GM12878 (cell line): ENCODE results near the gene PSMA2. TPM values are rescaled to one million over a fixed set of nuclear protein-coding genes. Genes with fewer than 3 reads are reported as not detected.

Experiments used
- ATAC-seq: fragments of 200-7000 bp; cut with Tn5 transposase; 3 replicates; pipeline ENCODE4 v1.9.1; 2020; ENCODE audit warnings: mild to moderate bottlenecking, moderate library complexity
- BruUV-seq: library from RNA; stranded (reverse); fragments of 400-500 nt; replicated peaks from 2 replicates; lab custom pipeline; 2021; lab: Mats Ljungman, UMichigan
- CTCF ChIA-PET: fragments of 300-600 bp; sonication (Branson Sonifier 250); formaldehyde crosslinking; extraction: SDS; loops from one replicate; lab custom pipeline; 2021; ENCODE audit warnings: inconsistent platforms; lab: Yijun Ruan, JAX
- POLR2A ChIA-PET: fragments of 350-600 bp; formaldehyde crosslinking; extraction: SDS; loops from one replicate; lab custom pipeline; 2021; ENCODE audit warnings: inconsistent platforms; lab: Charles Lee
- RAD21 ChIA-PET: fragments of 300-600 bp; sonication (Branson Sonifier 250); formaldehyde crosslinking; loops from one replicate; lab custom pipeline; 2023; ENCODE audit warnings: antibody characterized with exemption; ENCODE audit not compliant: unreplicated experiment; lab: Charles Lee
- SMC1A ChIA-PET: fragments of 300-600 bp; sonication (Branson Sonifier 250); formaldehyde crosslinking; loops from one replicate; lab custom pipeline; 2023; ENCODE audit not compliant: unreplicated experiment, uncharacterized antibody; lab: Charles Lee
- DNase-seq: peaks from one replicate; pipeline ENCODE4 v3.0.0-alpha.2; 2011; ENCODE audit warnings: low read depth, low spot score
- FAIRE-seq: peaks from 3 replicates; lab custom pipeline; 2011; peaks lifted over from hg19 to GRCh38; lab: Jason Lieb, UNC
- H2AFZ ChIP-seq: 2 replicates; pipeline ENCODE4 v1.6.0; 2011; ENCODE audit warnings: low read depth, low read length, control low read depth; ENCODE audit not compliant: control insufficient read depth
- H3K27ac ChIP-seq: 2 replicates; pipeline ENCODE4 v1.5.1; 2011; ENCODE audit warnings: control low read depth; ENCODE audit not compliant: control insufficient read depth, insufficient read depth
- H3K27me3 ChIP-seq, 2 experiments: replicated peaks in 1 of 2; 2 replicates each; pipeline versions ENCODE4 v1.6.0 to v1.6.1; 2011; ENCODE audit warnings: low read length in 1 of 2; ENCODE audit not compliant: control insufficient read depth in 2 of 2, insufficient read depth in 2 of 2
- H3K36me3 ChIP-seq, 2 experiments: 2 replicates each; pipeline ENCODE4 v1.5.1; 2011; ENCODE audit warnings: low read length in 1 of 2; ENCODE audit not compliant: control insufficient read depth in 2 of 2, insufficient read depth in 2 of 2
- H3K4me1 ChIP-seq: 2 replicates; pipeline ENCODE4 v1.6.1; 2011; ENCODE audit warnings: mild to moderate bottlenecking, low read length, moderate library complexity, mixed read lengths; ENCODE audit not compliant: control insufficient read depth, insufficient read depth
- H3K4me2 ChIP-seq: 2 replicates; pipeline ENCODE4 v1.6.0; 2011; ENCODE audit warnings: control low read depth; ENCODE audit not compliant: control insufficient read depth, insufficient read depth
- H3K4me3 ChIP-seq: fragments of 200-600 bp; sonication (generic); 2 replicates; pipeline ENCODE4 v1.5.1; 2016
- H3K79me2 ChIP-seq: 2 replicates; pipeline ENCODE4 v1.6.0; 2011; ENCODE audit warnings: low read length; ENCODE audit not compliant: control insufficient read depth, insufficient read depth
- H3K9ac ChIP-seq: 2 replicates; pipeline ENCODE4 v1.8.0; 2011; ENCODE audit warnings: low read length, control low read depth, mixed read lengths; ENCODE audit not compliant: control insufficient read depth, insufficient read depth
- H3K9me3 ChIP-seq: replicated peaks from 3 replicates; pipeline ENCODE4 v1.5.1; 2011; ENCODE audit warnings: mild to moderate bottlenecking, low read length; ENCODE audit not compliant: control insufficient read depth, insufficient read depth
- H4K20me1 ChIP-seq: 2 replicates; pipeline ENCODE4 v1.6.0; 2011; ENCODE audit not compliant: control insufficient read depth, insufficient read depth
- ATF7 ChIP-seq: fragments of 450-650 bp; IDR thresholded peaks from 2 replicates; pipeline ENCODE4 v1.6.1; 2016; ENCODE audit warnings: low read depth, mild to moderate bottlenecking
- BACH1 ChIP-seq: fragments of 450-650 bp; IDR thresholded peaks from 2 replicates; pipeline ENCODE4 v1.6.1; 2017; ENCODE audit warnings: mild to moderate bottlenecking, borderline replicate concordance
- BMI1 ChIP-seq: fragments of 450-650 bp; IDR thresholded peaks from 2 replicates; pipeline ENCODE4 v1.6.1; 2016; ENCODE audit warnings: mild to moderate bottlenecking, moderate library complexity, borderline replicate concordance
- HDAC6 ChIP-seq: fragments of 200-600 bp; sonication (generic); IDR thresholded peaks from one replicate; pipeline ENCODE4 v1.8.0; 2017; ENCODE audit warnings: antibody characterized with exemption; ENCODE audit not compliant: unreplicated experiment
- LARP7 ChIP-seq: fragments of 450-650 bp; IDR thresholded peaks from 2 replicates; pipeline ENCODE4 v1.6.1; 2017; ENCODE audit warnings: mild to moderate bottlenecking
- NFYB ChIP-seq: IDR thresholded peaks from 2 replicates; pipeline ENCODE4 v1.6.1; 2011; ENCODE audit warnings: low read depth, mild to moderate bottlenecking, low read length, improper control_type of control experiment, moderate library complexity; ENCODE audit not compliant: insufficient read depth
- NR2C1 ChIP-seq: fragments of 450-650 bp; IDR thresholded peaks from 2 replicates; pipeline ENCODE4 v1.6.1; 2017; ENCODE audit warnings: antibody characterized with exemption, mild to moderate bottlenecking, moderate library complexity
- NR2C2 ChIP-seq: IDR thresholded peaks from 2 replicates; pipeline ENCODE4 v1.6.1; 2011; ENCODE audit warnings: borderline replicate concordance, low read depth; ENCODE audit not compliant: control insufficient read depth, insufficient read length
- NR2F1 ChIP-seq: fragments of 450-650 bp; conservative IDR thresholded peaks from 2 replicates; pipeline ENCODE4 v1.6.1; 2017; ENCODE audit warnings: mild to moderate bottlenecking
- PBX3 ChIP-seq: IDR thresholded peaks from 2 replicates; pipeline ENCODE4 v1.6.1; 2011; ENCODE audit warnings: mild to moderate bottlenecking, low read depth, low read length, moderate library complexity; ENCODE audit not compliant: insufficient replicate concordance
- PKNOX1 ChIP-seq: fragments of 450-650 bp; IDR thresholded peaks from 2 replicates; pipeline ENCODE4 v1.6.1; 2016; ENCODE audit warnings: mild to moderate bottlenecking
- RAD51 ChIP-seq: fragments of 450-650 bp; IDR thresholded peaks from 2 replicates; pipeline ENCODE4 v1.6.1; 2016; ENCODE audit warnings: moderate library complexity, mild to moderate bottlenecking, inconsistent platforms
- RCOR1 ChIP-seq: conservative IDR thresholded peaks from 2 replicates; pipeline ENCODE4 v1.6.1; 2012; ENCODE audit warnings: low read depth, low read length, improper control_type of control experiment
- RFX5 ChIP-seq: IDR thresholded peaks from 2 replicates; pipeline ENCODE4 v1.6.1; 2011; ENCODE audit warnings: low read depth, low read length, improper control_type of control experiment
- SMC3 ChIP-seq: IDR thresholded peaks from 2 replicates; pipeline ENCODE4 v1.6.1; 2011; ENCODE audit warnings: low read length, improper control_type of control experiment, borderline replicate concordance
- SP1 ChIP-seq: IDR thresholded peaks from one replicate; pipeline ENCODE4 v1.6.1; 2011; ENCODE audit warnings: low read depth, low read length
- ZNF24 ChIP-seq: fragments of 450-650 bp; IDR thresholded peaks from 2 replicates; pipeline ENCODE4 v1.6.1; 2017; ENCODE audit warnings: antibody characterized with exemption, mild to moderate bottlenecking
- ZNF384 ChIP-seq: IDR thresholded peaks from 2 replicates; pipeline ENCODE4 v1.6.1; 2012; ENCODE audit warnings: low read depth, mild to moderate bottlenecking, low read length, improper control_type of control experiment, borderline replicate concordance
- WGBS: methylation state at CpG from one replicate; pipeline ENCODE4 v1.1.6; 2016; ENCODE audit warnings: low lambda C conversion rate; ENCODE audit not compliant: insufficient replicate concordance, insufficient coverage; ENCODE audit errors: missing lambda C conversion rate; 5-methylcytosine and 5-hydroxymethylcytosine counted together
- in situ Hi-C: fragments of 300-500 bp; cut with MboI; formaldehyde crosslinking; loops from 9 replicates; pipeline ENCODE4 v1.14.3; 2018; ENCODE audit warnings: mixed read lengths
- intact Hi-C: fragments of 100-400 bp; cut with micrococcal nuclease; formaldehyde crosslinking; loops from one replicate; pipeline ENCODE4 v1.14.2; 2022; ENCODE audit not compliant: unreplicated experiment
- polyA plus RNA-seq, 11 experiments: library from polyadenylated mRNA; depleted of rRNA in 4 of 11; unstranded in 6 of 11; stranded (reverse) in 5 of 11; fragments of >200 nt; fragmentation: Nextera tagmentation in 4 of 11; fragmentation: Illumina TruSeq in 1 of 11; extraction: Ambion mirVana in 4 of 11; extraction: Trizol in 1 of 11; gene quantifications; 1 replicate in 1 of 11; 2 replicates in 10 of 11; pipeline versions ENCODE4 v1.2.1 to v1.2.3, GENCODE V29; 2011 to 2016; ENCODE audit warnings: inconsistent platforms in 2 of 11, missing spikeins in 2 of 11, low read depth in 1 of 11
- total RNA-seq, 4 experiments: library from RNA; depleted of rRNA in 3 of 4; stranded (reverse); fragments of >200 nt in 3 of 4; fragmentation: Illumina TruSeq in 1 of 4; extraction: Trizol in 1 of 4; gene quantifications; 2 replicates each; pipeline versions ENCODE4 v1.2.1 to v1.2.3, GENCODE V29; 2013 to 2021

PSMA2 gene
- total and polyA plus RNA-seq, 10 of the 15 experiments (the other 5 are each of a cell fraction or from before 2014, with no cell fraction given): 129 to 1,223 (median 317) TPM

- POLR2A ChIA-PET: no interaction called here
Observed at GRCh38 chr7:42976371-42976770, 44.4 kb upstream of the PSMA2 start.

GRCh38 chr7:42972699-42973500, 40.9 kb upstream of the PSMA2 start:
- DNase-seq (no peak), FAIRE-seq (no peak), ATAC-seq (no peak)
- POLR2A ChIA-PET: no interaction called here
- intact Hi-C loops: no loop called here
- no peak overlapping the region for H3K4me2 ChIP-seq
- CTCF ChIA-PET: interaction anchor here (1.0 to 1.9 kb wide), 3 partner anchors 12 to 135 kb away, joined by 3 to 6 read pairs (median 3); no protein-coding TSS in a partner anchor
- 39% methylated on average over 5 of the region's 5 CpGs for whole genome bisulfite sequencing
- BruUV-seq: no TSS peak
- no peak overlapping the region for H2AFZ ChIP-seq
- H3K36me3 ChIP-seq: no peaks in the 10 kb centered on the region
- SMC1A ChIA-PET: no interaction called here
- H3K4me1 ChIP-seq: no peaks in the 10 kb centered on the region
- H4K20me1 ChIP-seq: no peaks in the 10 kb centered on the region
- no peak overlapping the region for H3K9ac ChIP-seq
- H3K79me2 ChIP-seq: no peaks in the 10 kb centered on the region
- H3K27ac ChIP-seq: no peak overlapping the region
- H3K27me3 ChIP-seq: no peaks in the 10 kb centered on the region
- in situ Hi-C loops: no loop called here
- no peaks in the 10 kb centered on the region for H3K9me3 ChIP-seq
- H3K4me3 ChIP-seq: no peak overlapping the region
- RAD21 ChIA-PET: no interaction called here
- TF ChIP-seq BMI1 (no peak), NFYB (peak; percentile 85), LARP7 (no peak), NR2C1 (no peak), RAD51 (peak; percentile 50; the same call in 1 of the 2 replicates), ATF7 (no peak), ZNF24 (no peak), BACH1 (no peak), ZNF384 (no peak), SMC3 (no peak), NR2F1 (no peak), PKNOX1 (no peak), HDAC6 (no peak), PBX3 (no peak)

More at GRCh38 chr7:42976371-42976770, 44.4 kb upstream of the PSMA2 start:
- H3K4me1 ChIP-seq: no peaks in the 10 kb centered on the region
- H3K4me3 ChIP-seq: no peak overlapping the region
- no peaks in the 10 kb centered on the region for H4K20me1 ChIP-seq
- no peaks in the 10 kb centered on the region for H3K36me3 ChIP-seq
- CTCF ChIA-PET: no interaction called here
- RAD21 ChIA-PET: no interaction called here
- SMC1A ChIA-PET: no interaction called here
- FAIRE-seq: no peak
- no peak overlapping the region for H3K4me2 ChIP-seq
- no TSS peak for BruUV-seq
- no peak overlapping the region for H3K27ac ChIP-seq
- H3K9ac ChIP-seq: no peak overlapping the region
- H3K27me3 ChIP-seq: no peaks in the 10 kb centered on the region
- no peak for TF ChIP-seq NR2C2
- TF ChIP-seq SP1: no peak
- no peak for TF ChIP-seq RFX5
- no peak for TF ChIP-seq RCOR1
- TF ChIP-seq, all 136 proteins: peak for 0
- DNase-seq (no peak), ATAC-seq (no peak)
- intact Hi-C loops: no loop called here
- Histone ChIP-seq H3K9me3 (no peaks in the 10 kb centered on the region; the same call in 2 of the 3 replicates), H3K79me2 (no peaks in the 10 kb centered on the region), H2AFZ (no peak overlapping the region)
- 69% methylated on average over 3 of the region's 3 CpGs for WGBS
- in situ Hi-C loops: no loop called here
